ENCODE data around the gene PPM1J.

PPM1J gene

DNA sequence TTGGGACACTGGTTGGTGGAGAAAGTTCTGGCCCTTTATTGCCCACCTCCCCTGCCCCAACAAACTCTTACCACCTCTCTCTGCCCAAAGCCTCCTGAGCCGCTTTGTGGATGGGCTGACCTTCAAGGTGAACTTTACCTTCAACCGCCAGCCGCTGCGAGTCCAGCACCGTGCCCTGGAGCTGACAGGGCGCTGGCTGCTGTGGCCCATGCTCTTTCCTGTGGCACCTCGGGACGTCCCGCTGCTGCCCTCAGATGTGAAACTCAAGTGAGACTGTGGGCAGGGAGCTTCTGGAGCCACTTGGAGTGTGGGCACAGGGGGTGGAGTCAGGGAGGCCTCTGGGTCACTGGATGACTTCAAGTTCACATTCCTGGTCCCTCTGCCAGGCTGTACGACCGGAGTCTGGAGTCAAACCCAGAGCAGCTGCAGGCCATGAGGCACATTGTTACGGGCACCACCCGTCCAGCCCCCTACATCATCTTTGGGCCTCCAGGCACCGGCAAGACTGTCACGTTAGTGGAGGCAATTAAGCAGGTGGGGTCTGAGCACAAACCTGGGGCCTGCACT lies 20.7 kb downstream of the PPM1J start:
- Histone ChIP-seq H4K20me1 (ENCODE audit: low read depth, low read length) (no peaks in the 10 kb centered on the region), H3K4me3 (ENCODE audit: insufficient read depth, low read length, poor library complexity, severe bottlenecking) (no peak overlapping the region), H3K4me2 (ENCODE audit: low read depth, low read length, poor library complexity, severe bottlenecking) (no peak overlapping the region), H3K27ac (ENCODE audit: low read depth, low read length) (no peak overlapping the region), H3K9ac (ENCODE audit: low read length) (no peak overlapping the region), H3K27me3 (ENCODE audit: low read length) (no peaks in the 10 kb centered on the region), H2AFZ (ENCODE audit: low read depth, low read length, severe bottlenecking) (no peak overlapping the region), H3F3A (ENCODE audit: insufficient read depth) (no peaks in the 10 kb centered on the region), H3K9me3 (ENCODE audit: insufficient read depth, low read length) (no peaks in the 10 kb centered on the region), H3K79me2 (ENCODE audit: insufficient read depth, low read length) (no peaks in the 10 kb centered on the region), H3K9me2 (replicated peaks; ENCODE audit: insufficient read depth, low read length) (no peaks in the 10 kb centered on the region), H3K36me3 (ENCODE audit: low read length) (no peaks in the 10 kb centered on the region)
- TF ChIP-seq, protein P1, sequence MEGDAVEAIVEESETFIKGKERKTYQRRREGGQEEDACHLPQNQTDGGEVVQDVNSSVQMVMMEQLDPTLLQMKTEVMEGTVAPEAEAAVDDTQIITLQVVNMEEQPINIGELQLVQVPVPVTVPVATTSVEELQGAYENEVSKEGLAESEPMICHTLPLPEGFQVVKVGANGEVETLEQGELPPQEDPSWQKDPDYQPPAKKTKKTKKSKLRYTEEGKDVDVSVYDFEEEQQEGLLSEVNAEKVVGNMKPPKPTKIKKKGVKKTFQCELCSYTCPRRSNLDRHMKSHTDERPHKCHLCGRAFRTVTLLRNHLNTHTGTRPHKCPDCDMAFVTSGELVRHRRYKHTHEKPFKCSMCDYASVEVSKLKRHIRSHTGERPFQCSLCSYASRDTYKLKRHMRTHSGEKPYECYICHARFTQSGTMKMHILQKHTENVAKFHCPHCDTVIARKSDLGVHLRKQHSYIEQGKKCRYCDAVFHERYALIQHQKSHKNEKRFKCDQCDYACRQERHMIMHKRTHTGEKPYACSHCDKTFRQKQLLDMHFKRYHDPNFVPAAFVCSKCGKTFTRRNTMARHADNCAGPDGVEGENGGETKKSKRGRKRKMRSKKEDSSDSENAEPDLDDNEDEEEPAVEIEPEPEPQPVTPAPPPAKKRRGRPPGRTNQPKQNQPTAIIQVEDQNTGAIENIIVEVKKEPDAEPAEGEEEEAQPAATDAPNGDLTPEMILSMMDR (IDR thresholded peaks at IDR 0.05; ENCODE audit: insufficient read depth, low read length, poor library complexity, severe bottlenecking), result no peak
- no peak for TF ChIP-seq EZH2phosphoT487 (conservative IDR thresholded peaks at IDR 0.05; ENCODE audit: low read length)

DNA sequence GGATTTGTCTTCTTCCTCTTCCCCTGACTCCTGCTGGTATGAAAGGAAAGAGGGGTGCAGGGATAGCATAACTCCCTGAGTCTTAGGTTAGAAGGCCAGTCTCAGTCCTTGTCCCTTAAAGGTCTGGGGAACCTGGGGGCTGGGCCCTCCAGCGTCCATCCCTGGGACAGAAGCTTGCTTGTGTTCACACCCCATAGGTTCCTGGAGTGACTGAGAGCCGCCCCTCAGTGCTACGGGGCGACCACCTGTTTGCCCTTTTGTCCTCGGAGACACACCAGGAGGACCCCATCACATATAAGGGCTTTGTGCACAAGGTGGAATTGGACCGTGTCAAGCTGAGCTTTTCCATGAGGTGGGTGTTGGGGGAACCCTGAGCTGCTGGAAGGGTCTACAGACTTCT lies 21.3 kb downstream of the PPM1J start:
- Histone ChIP-seq H4K20me1 (ENCODE audit: low read depth, low read length) (no peaks in the 10 kb centered on the region), H3K9me3 (ENCODE audit: insufficient read depth, low read length) (no peaks in the 10 kb centered on the region), H3K4me2 (ENCODE audit: low read depth, low read length, poor library complexity, severe bottlenecking) (no peak overlapping the region), H3K36me3 (ENCODE audit: low read length) (no peaks in the 10 kb centered on the region), H3K9ac (ENCODE audit: low read length) (no peak overlapping the region), H3F3A (ENCODE audit: insufficient read depth) (no peaks in the 10 kb centered on the region), H3K79me2 (ENCODE audit: insufficient read depth, low read length) (no peaks in the 10 kb centered on the region), H3K27ac (ENCODE audit: low read depth, low read length) (no peak overlapping the region), H2AFZ (ENCODE audit: low read depth, low read length, severe bottlenecking) (no peak overlapping the region), H3K27me3 (ENCODE audit: low read length) (no peaks in the 10 kb centered on the region), H3K9me2 (replicated peaks; ENCODE audit: insufficient read depth, low read length) (no peaks in the 10 kb centered on the region), H3K4me3 (ENCODE audit: insufficient read depth, low read length, poor library complexity, severe bottlenecking) (no peak overlapping the region)
- TF ChIP-seq, protein P1 (IDR thresholded peaks at IDR 0.05; ENCODE audit: insufficient read depth, low read length, poor library complexity, severe bottlenecking), result no peak
- TF ChIP-seq EZH2phosphoT487 (conservative IDR thresholded peaks at IDR 0.05; ENCODE audit: low read length), result no peak

DNA sequence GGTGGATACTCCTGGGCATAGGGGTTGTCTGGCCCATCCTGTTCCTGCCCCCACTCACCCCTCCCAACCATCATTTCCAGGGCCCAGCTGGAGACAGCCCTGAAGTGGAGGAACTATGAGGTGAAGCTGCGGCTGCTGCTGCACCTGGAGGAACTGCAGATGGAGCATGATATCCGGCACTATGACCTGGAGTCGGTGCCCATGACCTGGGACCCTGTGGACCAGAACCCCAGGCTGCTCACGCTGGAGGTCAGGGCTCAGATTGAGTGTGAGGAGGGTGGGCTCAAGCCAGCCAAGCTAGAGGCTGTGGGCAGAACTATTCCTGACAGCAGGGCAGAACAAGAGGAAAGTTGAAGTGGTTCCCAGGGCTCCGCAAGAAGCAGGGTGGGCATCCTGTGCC lies 22.5 kb downstream of the PPM1J start:
- TF ChIP-seq, protein P1 (IDR thresholded peaks at IDR 0.05; ENCODE audit: insufficient read depth, low read length, poor library complexity, severe bottlenecking), result no peak
- no peak for TF ChIP-seq EZH2phosphoT487 (conservative IDR thresholded peaks at IDR 0.05; ENCODE audit: low read length)
- Histone ChIP-seq H3K4me2 (ENCODE audit: low read depth, low read length, poor library complexity, severe bottlenecking) (no peak overlapping the region), H3K4me3 (ENCODE audit: insufficient read depth, low read length, poor library complexity, severe bottlenecking) (no peak overlapping the region), H2AFZ (ENCODE audit: low read depth, low read length, severe bottlenecking) (no peak overlapping the region), H3K9me2 (replicated peaks; ENCODE audit: insufficient read depth, low read length) (no peaks in the 10 kb centered on the region), H3K79me2 (ENCODE audit: insufficient read depth, low read length) (no peaks in the 10 kb centered on the region), H3K27me3 (ENCODE audit: low read length) (no peaks in the 10 kb centered on the region), H3K9ac (ENCODE audit: low read length) (no peak overlapping the region), H3F3A (ENCODE audit: insufficient read depth) (no peaks in the 10 kb centered on the region), H3K36me3 (ENCODE audit: low read length) (no peaks in the 10 kb centered on the region), H4K20me1 (ENCODE audit: low read depth, low read length) (no peaks in the 10 kb centered on the region), H3K27ac (ENCODE audit: low read depth, low read length) (no peak overlapping the region), H3K9me3 (ENCODE audit: insufficient read depth, low read length) (no peaks in the 10 kb centered on the region)
